Caco-2 (cell line): Measurements from ENCODE around the gene GRK2. TPM values are rescaled to one million over a fixed set of nuclear protein-coding genes. Genes with fewer than 3 reads are reported as not detected.
A peak's percentile ranks its signal among the peaks of the same experiment; 100 is the strongest.

ENCODE experiments used
- BruUV-seq: library from RNA; stranded (reverse); fragments of 400-500 nt; replicated peaks from 2 replicates; lab custom pipeline; 2021; lab: Mats Ljungman, UMichigan
- CTCF ChIA-PET: fragments of 300-600 bp; sonication (Branson Sonifier 250); formaldehyde crosslinking; loops from one replicate; lab custom pipeline; 2022; ENCODE audit warnings: antibody characterized with exemption; lab: Charles Lee
- POLR2A ChIA-PET: fragments of 300-600 bp; sonication (Branson Sonifier 250); formaldehyde crosslinking; loops from one replicate; lab custom pipeline; 2022; ENCODE audit warnings: antibody characterized with exemption; lab: Charles Lee
- DNase-seq, 2 experiments: peaks; one replicate each; pipeline versions ENCODE4 v3.0.0 to v3.0.0-alpha.2; 2020 to 2022
- H3K27me3 ChIP-seq: replicated peaks from 2 replicates; pipeline ENCODE4 v1.6.0; 2011; ENCODE audit warnings: low read length; ENCODE audit not compliant: control insufficient read depth, insufficient read depth
- H3K36me3 ChIP-seq: 2 replicates; pipeline ENCODE4 v1.5.1; 2011; ENCODE audit warnings: low read length; ENCODE audit not compliant: control insufficient read depth, insufficient read depth
- H3K4me1 ChIP-seq: fragments of 250-450 bp; sonication (Bioruptor Pico); 2 replicates; pipeline ENCODE4 v1.5.1; 2020; ENCODE audit warnings: mild to moderate bottlenecking
- H3K4me3 ChIP-seq: 2 replicates; pipeline ENCODE4 v1.5.1; 2011; ENCODE audit warnings: low read depth, mild to moderate bottlenecking, control low read depth, low read length
- H3K9me3 ChIP-seq: fragments of 250-450 bp; sonication (Bioruptor Pico); 2 replicates; pipeline ENCODE4 v1.5.1; 2020; ENCODE audit warnings: mild to moderate bottlenecking, moderate library complexity
- H3K27ac Mint-ChIP-seq: one replicate; pipeline ENCODE4 v1.8.0; 2022; ENCODE audit warnings: mixed read lengths; ENCODE audit not compliant: unreplicated experiment
- H3K27me3 Mint-ChIP-seq: one replicate; pipeline ENCODE4 v1.8.0; 2022; ENCODE audit warnings: mixed read lengths; ENCODE audit not compliant: insufficient read depth, unreplicated experiment
- H3K36me3 Mint-ChIP-seq: one replicate; pipeline ENCODE4 v1.8.0; 2022; ENCODE audit warnings: mild to moderate bottlenecking, mixed read lengths; ENCODE audit not compliant: insufficient read depth, unreplicated experiment
- H3K4me1 Mint-ChIP-seq: one replicate; pipeline ENCODE4 v1.8.0; 2022; ENCODE audit warnings: low read depth, mixed read lengths; ENCODE audit not compliant: unreplicated experiment
- H3K4me3 Mint-ChIP-seq: one replicate; pipeline ENCODE4 v1.8.0; 2022; ENCODE audit warnings: mild to moderate bottlenecking, moderate library complexity, mixed read lengths; ENCODE audit not compliant: unreplicated experiment
- H3K9me3 Mint-ChIP-seq: one replicate; pipeline ENCODE4 v1.8.0; 2022; ENCODE audit warnings: mixed read lengths; ENCODE audit not compliant: unreplicated experiment
- CTCF ChIP-seq, 2 experiments: fragments of 200-600 bp in 1 of 2; IDR thresholded peaks; 1 replicate in 1 of 2; 2 replicates in 1 of 2; pipeline versions ENCODE4 v1.5.1 to v1.8.0; 2011 to 2022; ENCODE audit warnings: antibody characterized with exemption in 1 of 2, control low read depth in 1 of 2, inconsistent platforms in 1 of 2, low read depth in 1 of 2, low read length in 1 of 2, mild to moderate bottlenecking in 1 of 2, moderate library complexity in 1 of 2; ENCODE audit not compliant: insufficient read depth in 1 of 2, severe bottlenecking in 1 of 2, unreplicated experiment in 1 of 2
- intact Hi-C: fragments of 100-400 bp; cut with micrococcal nuclease; formaldehyde crosslinking; loops from one replicate; pipeline ENCODE4 v1.10.0; 2022; ENCODE audit not compliant: unreplicated experiment
- total RNA-seq: library from RNA; stranded (reverse); gene quantifications from 2 replicates; pipeline ENCODE4 v1.2.3, GENCODE V29; 2022

GRK2 gene
- total RNA-seq, 1 experiment from 2014 or later: 120 TPM

- Histone ChIP-seq H3K4me1 (peaks cover 26% of the 10 kb centered on the region), H3K36me3 (peaks cover 4% of the 10 kb centered on the region), H3K9me3 (no peaks in the 10 kb centered on the region), H3K27me3 (no peaks in the 10 kb centered on the region), H3K4me3 (no peak overlapping the region)
- no peak overlapping the region for H3K27ac Mint-ChIP-seq
- no peaks in the 10 kb centered on the region for H3K9me3 Mint-ChIP-seq
- H3K27me3 Mint-ChIP-seq: no peaks in the 10 kb centered on the region
- no TSS peak for BruUV-seq
- H3K36me3 Mint-ChIP-seq: peaks cover 43% of the 10 kb centered on the region
- no peak for TF ChIP-seq CTCF (IDR thresholded peaks at IDR 0.05; ENCODE audit: insufficient read depth in 1 of 2, low read depth in 1 of 2, low read length in 1 of 2, severe bottlenecking in 1 of 2, unreplicated experiment in 1 of 2)
- CTCF ChIA-PET: interaction anchor here (0.6 to 1.0 kb wide), 3 partner anchors 10 to 302 kb away, joined by 3 to 5 read pairs (median 3); no protein-coding TSS in a partner anchor
- peak in 1 of 2 experiments; percentile 37 for DNase-seq
- H3K4me3 Mint-ChIP-seq: no peak overlapping the region
- H3K4me1 Mint-ChIP-seq: peaks cover 21% of the 10 kb centered on the region
- POLR2A ChIA-PET: no interaction called here
- intact Hi-C loops: no loop called here
Measured at GRCh38 chr11:67307545-67308001, 41.3 kb downstream of the GRK2 start.

GRCh38 chr11:67308031-67308866 is 42.0 kb downstream of the GRK2 start:
- ChIA-PET POLR2A (interaction anchor here (0.6 to 0.7 kb wide), 2 partner anchors 9 to 45 kb away, joined by 3 to 4 read pairs; no protein-coding TSS in a partner anchor), CTCF (interaction anchor here (0.6 to 0.8 kb wide), 2 partner anchors 9 to 302 kb away, joined by 3 to 5 read pairs; no protein-coding TSS in a partner anchor)
- peaks cover 4% of the 10 kb centered on the region for H3K36me3 ChIP-seq
- H3K27me3 ChIP-seq: no peaks in the 10 kb centered on the region
- intact Hi-C loops: no loop called here
- Mint-ChIP-seq H3K9me3 (no peaks in the 10 kb centered on the region), H3K36me3 (peaks cover 36% of the 10 kb centered on the region), H3K4me3 (no peak overlapping the region), H3K4me1 (peaks cover 25% of the 10 kb centered on the region), H3K27me3 (no peaks in the 10 kb centered on the region), H3K27ac (no peak overlapping the region)
- TF ChIP-seq CTCF (IDR thresholded peaks at IDR 0.05; ENCODE audit: insufficient read depth in 1 of 2, low read depth in 1 of 2, low read length in 1 of 2, severe bottlenecking in 1 of 2, unreplicated experiment in 1 of 2): no peak
- peak in 1 of 2 experiments; percentile 40 for DNase-seq
- H3K9me3 ChIP-seq: no peaks in the 10 kb centered on the region
- H3K4me3 ChIP-seq: no peak overlapping the region
- BruUV-seq: no TSS peak
- peaks cover 28% of the 10 kb centered on the region for H3K4me1 ChIP-seq

GRCh38 chr11:67309166-67309565 is 42.9 kb downstream of the GRK2 start:
- H3K4me1 ChIP-seq: peaks cover 28% of the 10 kb centered on the region
- ChIA-PET CTCF (no interaction called here), POLR2A (interaction anchor here (0.6 kb wide), 1 partner anchor 46 kb away, joined by 4 read pairs; no protein-coding TSS in a partner anchor)
- Mint-ChIP-seq H3K9me3 (no peaks in the 10 kb centered on the region), H3K36me3 (peaks cover 30% of the 10 kb centered on the region), H3K4me1 (peaks cover 25% of the 10 kb centered on the region), H3K27ac (no peak overlapping the region), H3K4me3 (no peak overlapping the region), H3K27me3 (no peaks in the 10 kb centered on the region)
- H3K36me3 ChIP-seq: peaks cover 4% of the 10 kb centered on the region
- intact Hi-C loops: no loop called here
- no peak for TF ChIP-seq CTCF (IDR thresholded peaks at IDR 0.05; ENCODE audit: insufficient read depth in 1 of 2, low read depth in 1 of 2, low read length in 1 of 2, severe bottlenecking in 1 of 2, unreplicated experiment in 1 of 2)
- H3K4me3 ChIP-seq: no peak overlapping the region
- no peaks in the 10 kb centered on the region for H3K9me3 ChIP-seq
- BruUV-seq: no TSS peak
- H3K27me3 ChIP-seq: no peaks in the 10 kb centered on the region
- peak in 1 of 2 experiments; percentile 37 for DNase-seq
